Neural cell (in vitro differentiated cells): Measurements from ENCODE around the gene ALKBH8. TPM values are rescaled to one million over a fixed set of nuclear protein-coding genes. Genes with fewer than 3 reads are reported as not detected.

Experiments
- H2AFZ ChIP-seq: fragments of 200-600, 300-800 bp; sonication (generic), shearing (Covaris generic); 2 replicates; pipeline ENCODE4 v1.6.0; 2014; ENCODE audit warnings: low read depth, mild to moderate bottlenecking, antibody characterized with exemption, low read length, moderate library complexity
- H3F3A ChIP-seq: fragments of 200-600 bp; shearing (Covaris generic); 2 replicates; pipeline ENCODE4 v1.6.1; 2016; ENCODE audit warnings: mild to moderate bottlenecking, moderate library complexity, mixed read lengths, antibody characterized with exemption, low read length; ENCODE audit not compliant: insufficient read depth, poor library complexity, severe bottlenecking
- H3K27ac ChIP-seq: fragments of 200-600, 300-800 bp; sonication (generic), shearing (Covaris generic); 2 replicates; pipeline ENCODE4 v1.5.1; 2014; ENCODE audit warnings: mild to moderate bottlenecking, low read length, moderate library complexity
- H3K27me3 ChIP-seq: fragments of 300-800, 200-600 bp; sonication (generic), shearing (Covaris generic); 2 replicates; pipeline ENCODE4 v1.6.0; 2014; ENCODE audit warnings: mild to moderate bottlenecking, low read depth, low read length, moderate library complexity; ENCODE audit not compliant: insufficient read depth
- H3K36me3 ChIP-seq: fragments of 300-800, 200-600 bp; sonication (generic), shearing (Covaris generic); 2 replicates; pipeline ENCODE4 v1.5.1; 2014; ENCODE audit warnings: mild to moderate bottlenecking, antibody characterized with exemption, low read length, moderate library complexity; ENCODE audit not compliant: insufficient read depth
- H3K4me2 ChIP-seq: fragments of 300-800, 200-600 bp; sonication (generic), shearing (Covaris generic); 2 replicates; pipeline ENCODE4 v1.6.0; 2014; ENCODE audit warnings: mild to moderate bottlenecking, low read length
- H3K4me3 ChIP-seq: fragments of 300-800, 200-600 bp; sonication (generic), shearing (Covaris generic); 2 replicates; pipeline ENCODE4 v1.5.1; 2014; ENCODE audit warnings: mild to moderate bottlenecking, low read length, moderate library complexity
- H3K79me2 ChIP-seq: fragments of 200-600 bp; shearing (Covaris generic); replicated peaks from 2 replicates; pipeline ENCODE4 v1.6.0; 2014; ENCODE audit warnings: mild to moderate bottlenecking, low read length, moderate library complexity; ENCODE audit not compliant: insufficient read depth
- H3K9ac ChIP-seq: fragments of 300-800, 200-600 bp; sonication (generic), shearing (Covaris generic); 2 replicates; pipeline ENCODE4 v1.6.1; 2016; ENCODE audit warnings: mild to moderate bottlenecking, low read length, mixed read lengths
- H3K9me2 ChIP-seq: fragments of 200-600 bp; shearing (Covaris generic); 2 replicates; pipeline ENCODE4 v1.6.1; 2016; ENCODE audit warnings: mild to moderate bottlenecking, low read length, mixed read lengths; ENCODE audit not compliant: insufficient read depth
- H3K9me3 ChIP-seq: fragments of 200-600, 300-800 bp; sonication (generic), shearing (Covaris generic); 2 replicates; pipeline ENCODE4 v1.6.1; 2016; ENCODE audit warnings: mild to moderate bottlenecking, mixed run types, low read length, moderate library complexity, mixed read lengths
- H4K20me1 ChIP-seq: fragments of 200-600 bp; shearing (Covaris generic); 2 replicates; pipeline ENCODE4 v1.6.1; 2016; ENCODE audit warnings: mild to moderate bottlenecking, mixed run types; ENCODE audit not compliant: insufficient read depth
- CTCF ChIP-seq: fragments of 450-650 bp; IDR thresholded peaks from 2 replicates; pipeline ENCODE4 v1.5.1; 2014; ENCODE audit warnings: antibody characterized with exemption, mild to moderate bottlenecking, moderate library complexity; ENCODE audit not compliant: poor library complexity, severe bottlenecking
- EP300 ChIP-seq: fragments of 450-650 bp; conservative IDR thresholded peaks from 2 replicates; pipeline ENCODE4 v1.6.1; 2014; ENCODE audit warnings: antibody characterized with exemption, mild to moderate bottlenecking, moderate library complexity; ENCODE audit not compliant: poor library complexity, severe bottlenecking
- EZH2 ChIP-seq: fragments of 200-600, 300-800 bp; shearing (Covaris generic), sonication (generic); IDR thresholded peaks from 2 replicates; pipeline ENCODE4 v1.6.1; 2014; ENCODE audit warnings: antibody characterized with exemption, low read length, borderline replicate concordance, mild to moderate bottlenecking; ENCODE audit not compliant: insufficient read depth, poor library complexity, severe bottlenecking
- MXI1 ChIP-seq: fragments of 450-650 bp; conservative IDR thresholded peaks from 2 replicates; pipeline ENCODE4 v1.6.1; 2014; ENCODE audit warnings: antibody characterized with exemption, mild to moderate bottlenecking; ENCODE audit not compliant: poor library complexity, severe bottlenecking
- POLR2AphosphoS5 ChIP-seq: IDR thresholded peaks from 2 replicates; pipeline ENCODE4 v1.6.1; 2012
- RAD21 ChIP-seq: fragments of 450-650 bp; conservative IDR thresholded peaks from 2 replicates; pipeline ENCODE4 v1.6.1; 2014; ENCODE audit warnings: antibody characterized with exemption, mild to moderate bottlenecking, moderate library complexity
- REST ChIP-seq: IDR thresholded peaks from 2 replicates; pipeline ENCODE4 v1.6.1; 2012; ENCODE audit warnings: borderline replicate concordance
- SMC3 ChIP-seq: fragments of 450-650 bp; conservative IDR thresholded peaks from 2 replicates; pipeline ENCODE4 v1.6.1; 2014; ENCODE audit warnings: antibody characterized with exemption, mild to moderate bottlenecking, moderate library complexity; ENCODE audit not compliant: poor library complexity
- TAF1 ChIP-seq: IDR thresholded peaks from 2 replicates; pipeline ENCODE4 v1.6.1; 2012; ENCODE audit warnings: low read depth
- polyA plus RNA-seq: library from polyadenylated mRNA; depleted of rRNA; stranded (reverse); fragments of >200 nt; gene quantifications from 2 replicates; pipeline ENCODE4 v1.2.3, GENCODE V29; 2014

The ALKBH8 gene
- polyA plus RNA-seq, 1 donor from 2014 or later = 7.6 TPM

- TF ChIP-seq MXI1 (no peak), CTCF (no peak), TAF1 (no peak), RAD21 (no peak), SMC3 (no peak), REST (no peak), EP300 (no peak), EZH2 (no peak), POLR2AphosphoS5 (no peak)
These were observed 15.6 kb downstream of the ALKBH8 start for GRCh38 chr11:107549954-107550285.

GRCh38 chr11:107549253-107549953 is 16.1 kb downstream of the ALKBH8 start:
- Histone ChIP-seq H2AFZ (no peak overlapping the region), H3K4me2 (no peak overlapping the region), H3K27me3 (no peaks in the 10 kb centered on the region), H3K79me2 (no peaks in the 10 kb centered on the region), H3K27ac (no peak overlapping the region), H3F3A (no peaks in the 10 kb centered on the region), H3K4me3 (no peak overlapping the region), H3K36me3 (peaks cover 4% of the 10 kb centered on the region), H4K20me1 (no peaks in the 10 kb centered on the region), H3K9me3 (no peaks in the 10 kb centered on the region), H3K9me2 (no peaks in the 10 kb centered on the region), H3K9ac (no peak overlapping the region)
- TF ChIP-seq EZH2 (no peak), TAF1 (no peak), MXI1 (no peak), RAD21 (peak; percentile 78), REST (no peak), CTCF (peak; percentile 82), SMC3 (peak; percentile 77), POLR2AphosphoS5 (no peak)

More at GRCh38 chr11:107549954-107550285, 15.6 kb downstream of the ALKBH8 start:
- Histone ChIP-seq H2AFZ (no peak overlapping the region), H3K4me2 (no peak overlapping the region), H3K4me3 (no peak overlapping the region), H3F3A (no peaks in the 10 kb centered on the region), H4K20me1 (no peaks in the 10 kb centered on the region), H3K79me2 (no peaks in the 10 kb centered on the region), H3K36me3 (peaks cover 4% of the 10 kb centered on the region), H3K9ac (no peak overlapping the region), H3K27me3 (no peaks in the 10 kb centered on the region), H3K9me3 (no peaks in the 10 kb centered on the region), H3K9me2 (no peaks in the 10 kb centered on the region), H3K27ac (no peak overlapping the region)
